ENCODE measurements around the gene DPY19L1. TPM values are rescaled to one million over a fixed set of nuclear protein-coding genes. Genes with fewer than 3 reads are reported as not detected.
"Not testable (repeated sequence)": the region's sequence is repeated elsewhere in the genome, so short reads cannot be mapped to it uniquely, and the experiment has no call there.

The DPY19L1 gene
- total RNA-seq (2014; rRNA removed; shearing (Covaris generic)): 92.8 and 132 TPM in 2 replicates
- 107 and 135 TPM in 2 replicates for polyA plus RNA-seq (2015; cell fraction: cytosol; rRNA removed)
- polyA plus RNA-seq (2015; cell fraction: nucleus; rRNA removed): 56.1 and 56.9 TPM in 2 replicates

DNA sequence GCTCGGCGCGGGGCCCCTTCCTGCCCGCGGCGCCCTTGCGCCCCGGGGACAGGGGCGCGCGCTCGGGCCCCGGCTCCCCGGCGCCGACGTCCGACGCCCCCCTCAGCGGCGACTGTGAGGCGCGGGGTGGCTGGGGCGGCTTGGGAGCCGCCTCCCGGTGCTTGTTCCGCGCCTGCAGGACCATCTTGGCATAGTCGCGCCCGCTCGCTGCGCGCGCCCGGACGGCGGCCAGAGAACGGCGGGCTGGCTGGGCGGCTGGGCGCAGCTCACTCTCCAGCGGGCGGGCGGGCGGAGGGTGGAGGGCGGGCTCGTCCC lies at the start of gene DPY19L1:
Gene DPY19L1, minus strand, starts transcription at position 275 of the 315 bp plus-strand sequence. Its CDS starts 91 bp downstream, at position 184.
- no peak for DNase-seq (ENCODE audit: low read depth, low spot score)
- in situ Hi-C loops (cut with HindIII; ENCODE audit: low pct_unique_long_range_greater_than_20kb, low sequenced_read_pairs): no loop called here

DNA sequence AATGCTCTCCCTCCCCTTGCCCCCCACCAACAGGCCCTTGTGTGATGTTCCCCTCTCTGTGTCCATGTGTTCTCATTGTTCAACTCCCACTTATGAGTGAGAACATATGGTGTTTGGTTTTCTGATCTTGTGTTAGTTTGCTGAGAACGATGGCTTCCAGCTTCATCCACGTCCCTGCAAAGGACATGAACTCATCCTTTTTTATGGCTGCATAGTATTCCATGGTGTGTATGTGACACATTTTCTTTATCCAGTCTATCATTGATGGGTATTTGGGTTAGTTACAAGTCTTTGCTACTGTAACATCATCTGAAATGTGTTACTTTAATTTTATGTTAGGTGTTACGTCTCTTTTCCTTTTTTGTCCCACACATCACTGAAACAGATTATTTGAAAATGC lies 42.2 kb upstream of the DPY19L1 start:
- DNase-seq (ENCODE audit: low read depth, low spot score); in situ Hi-C loops (cut with HindIII; ENCODE audit: low pct_unique_long_range_greater_than_20kb, low sequenced_read_pairs): not testable (repeated sequence)

DNA sequence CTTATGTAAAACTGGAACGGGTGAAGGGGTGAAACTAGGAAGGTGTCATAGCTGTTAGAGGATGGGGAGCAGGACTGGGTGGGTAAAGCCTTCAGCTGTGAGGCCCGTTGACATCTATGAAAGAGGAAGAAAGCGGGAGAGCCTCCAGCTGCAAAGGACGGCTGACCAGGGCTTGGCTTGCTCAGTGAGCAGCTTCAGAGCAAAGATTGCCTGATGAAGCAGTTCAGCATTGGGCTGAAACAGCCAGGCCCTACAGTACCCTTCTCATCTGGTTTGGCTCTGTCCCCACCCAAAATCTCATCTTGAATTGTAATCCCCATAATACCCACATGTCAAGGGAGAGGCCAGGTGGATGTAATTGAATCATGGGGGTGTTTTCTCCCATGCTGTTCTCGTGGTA lies 36.7 kb upstream of the DPY19L1 start:
- in situ Hi-C loops (cut with HindIII; ENCODE audit: low pct_unique_long_range_greater_than_20kb, low sequenced_read_pairs); DNase-seq (ENCODE audit: low read depth, low spot score): not testable (repeated sequence)

DNA sequence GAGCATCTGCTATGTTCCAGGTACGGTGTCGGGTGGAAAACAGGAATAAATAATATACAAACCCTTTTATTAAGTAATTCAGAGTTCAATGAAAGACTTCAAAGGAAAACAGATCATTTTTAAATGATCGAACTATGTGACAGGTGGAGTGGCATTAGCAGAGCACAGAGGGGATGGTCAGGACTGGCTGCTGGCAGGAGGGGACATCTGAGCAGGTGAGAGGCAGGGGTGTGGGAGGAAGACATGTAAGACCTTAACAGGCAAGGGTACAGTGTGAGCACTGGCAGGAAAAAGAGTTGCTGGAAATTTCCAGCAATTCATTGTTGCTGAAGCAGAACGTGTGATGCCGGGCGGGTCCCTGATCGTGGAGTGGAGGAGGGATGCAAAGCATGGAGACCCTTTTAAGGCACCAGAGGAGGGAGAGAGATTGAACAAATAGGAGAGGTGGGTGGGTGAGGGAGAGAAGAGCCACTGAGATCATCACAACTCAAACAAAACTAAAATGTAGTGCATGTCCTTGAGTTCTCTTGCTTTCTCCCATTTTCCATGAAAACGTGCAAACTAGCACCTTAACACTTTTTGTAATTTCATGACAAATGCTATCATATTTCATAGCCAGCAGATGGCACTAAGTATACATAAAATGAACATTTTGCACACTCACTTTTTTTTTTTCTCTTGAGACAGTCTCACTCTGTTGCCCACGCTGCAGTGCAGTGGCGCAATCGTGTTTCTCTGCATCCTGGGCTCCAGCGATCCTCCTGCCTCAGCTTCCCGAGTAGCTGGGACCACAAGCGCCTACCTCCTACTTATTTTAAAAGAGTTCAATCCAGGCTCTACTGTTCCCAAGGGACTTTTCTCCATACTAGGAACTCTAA lies 35.9 kb upstream of the DPY19L1 start:
- in situ Hi-C loops (cut with HindIII; ENCODE audit: low pct_unique_long_range_greater_than_20kb, low sequenced_read_pairs): not testable (repeated sequence)
- DNase-seq (ENCODE audit: low read depth, low spot score): peak; percentile 69

DNA sequence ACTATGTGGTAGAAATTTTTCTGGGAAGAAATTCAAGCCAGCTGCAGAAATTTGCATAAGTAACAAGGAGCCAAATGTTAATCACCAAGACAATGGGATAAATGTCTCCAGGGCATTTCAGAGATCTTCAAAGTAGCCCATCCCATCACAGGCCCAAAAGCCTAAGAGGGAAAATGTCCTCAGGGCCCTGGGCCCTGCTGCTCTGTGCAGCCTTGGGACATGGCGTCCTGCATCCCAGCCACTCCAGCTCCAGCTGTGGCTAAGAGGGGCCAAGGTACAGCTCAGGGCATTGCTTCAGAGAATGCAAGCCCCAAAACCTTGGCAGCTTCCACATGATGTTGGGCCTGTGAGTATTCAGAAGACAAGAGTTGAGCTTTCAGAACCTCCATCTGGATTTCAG lies 31.8 kb upstream of the DPY19L1 start:
- in situ Hi-C loops (cut with HindIII; ENCODE audit: low pct_unique_long_range_greater_than_20kb, low sequenced_read_pairs): not testable (repeated sequence)

DNA sequence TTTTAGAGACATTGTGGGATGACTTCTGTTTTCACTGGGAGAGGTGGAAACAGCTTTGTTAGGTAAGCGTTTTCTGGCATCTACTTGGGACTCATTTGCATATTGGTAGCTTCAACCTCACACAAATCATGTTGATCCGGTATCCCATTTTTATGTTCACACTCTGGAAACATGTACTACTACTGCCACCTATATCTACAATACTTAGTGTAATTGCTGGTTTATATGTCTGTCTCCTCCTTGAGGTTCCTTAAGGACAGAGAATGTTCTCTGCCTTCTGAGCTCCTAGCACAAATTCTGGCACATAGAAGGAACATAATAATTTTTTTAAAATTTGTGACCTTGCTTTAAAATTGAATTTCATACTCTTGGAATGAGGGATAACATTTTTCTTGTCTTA lies 28.1 kb upstream of the DPY19L1 start:
- in situ Hi-C loops (cut with HindIII; ENCODE audit: low pct_unique_long_range_greater_than_20kb, low sequenced_read_pairs): not testable (repeated sequence)
- DNase-seq (ENCODE audit: low read depth, low spot score): peak; percentile 26

More for the DNA sequence above, 31.8 kb upstream of the DPY19L1 start:
- DNase-seq (ENCODE audit: low read depth, low spot score): not testable (repeated sequence)

DNA sequence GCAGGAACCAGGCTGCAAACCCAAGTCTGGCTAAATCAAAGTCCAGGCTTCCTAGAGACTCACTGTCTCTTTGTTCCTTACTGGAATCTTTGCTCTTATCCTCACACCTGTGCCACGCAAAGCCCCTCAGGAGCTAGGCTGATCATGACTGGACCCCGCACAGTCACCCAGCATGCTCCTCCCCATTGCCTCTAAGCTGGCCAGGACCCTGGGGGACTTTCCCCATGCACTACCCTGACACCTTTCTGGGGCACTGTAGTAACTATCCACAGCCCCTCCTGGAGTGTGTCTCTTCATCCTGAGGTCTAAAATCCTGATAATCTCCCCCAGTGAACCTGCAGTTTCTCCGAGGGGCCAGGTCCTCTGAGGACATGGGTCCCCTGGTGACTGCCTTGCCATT lies 21.3 kb upstream of the DPY19L1 start:
- in situ Hi-C loops (cut with HindIII; ENCODE audit: low pct_unique_long_range_greater_than_20kb, low sequenced_read_pairs); DNase-seq (ENCODE audit: low read depth, low spot score): not testable (repeated sequence)

DNA sequence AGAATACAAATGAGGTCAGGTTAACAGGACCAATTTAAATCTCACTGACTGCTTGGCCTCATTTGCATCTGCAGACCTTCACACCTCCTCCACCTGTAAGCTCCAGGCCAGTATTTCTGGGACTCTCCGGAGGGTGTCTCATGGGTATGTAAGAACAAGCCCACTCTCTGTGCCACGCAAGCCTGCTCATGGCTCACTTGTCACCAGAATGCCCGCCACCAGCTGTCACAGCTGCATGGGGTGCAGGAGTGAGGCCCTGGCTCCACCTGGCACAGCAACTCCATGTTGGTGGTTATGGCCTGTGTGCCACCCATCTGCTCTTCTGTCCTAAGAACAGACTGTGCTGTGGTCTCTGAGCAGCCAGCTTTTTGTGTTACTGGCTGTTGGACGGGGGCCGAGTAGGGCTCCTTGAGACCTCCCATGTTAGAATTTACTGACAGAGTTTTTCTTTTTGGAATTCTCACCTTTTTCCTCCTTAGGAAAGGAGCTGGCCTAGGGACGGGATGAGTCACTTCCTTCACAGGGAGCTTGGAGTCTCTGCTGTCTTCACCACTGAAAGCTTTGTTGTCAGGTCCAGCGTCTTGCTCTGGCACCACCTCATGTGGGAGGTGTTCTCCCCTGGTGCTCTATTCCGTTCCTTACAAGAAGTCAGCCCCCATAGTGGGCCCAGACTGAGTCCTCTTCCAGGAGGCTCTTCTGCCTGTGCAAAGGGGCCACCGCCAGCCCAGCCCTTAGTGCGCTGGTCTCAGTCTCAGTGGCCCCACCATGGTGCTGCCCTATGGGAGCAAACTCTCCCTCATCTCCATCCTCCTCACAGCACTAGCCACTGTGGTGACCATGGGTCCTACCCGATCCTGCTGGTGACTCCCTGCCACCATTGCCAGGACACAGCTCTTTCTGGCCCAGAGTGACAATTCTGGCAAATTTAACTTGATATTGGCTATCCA lies 20.5 kb upstream of the DPY19L1 start:
- DNase-seq (ENCODE audit: low read depth, low spot score); in situ Hi-C loops (cut with HindIII; ENCODE audit: low pct_unique_long_range_greater_than_20kb, low sequenced_read_pairs): not testable (repeated sequence)

DNA sequence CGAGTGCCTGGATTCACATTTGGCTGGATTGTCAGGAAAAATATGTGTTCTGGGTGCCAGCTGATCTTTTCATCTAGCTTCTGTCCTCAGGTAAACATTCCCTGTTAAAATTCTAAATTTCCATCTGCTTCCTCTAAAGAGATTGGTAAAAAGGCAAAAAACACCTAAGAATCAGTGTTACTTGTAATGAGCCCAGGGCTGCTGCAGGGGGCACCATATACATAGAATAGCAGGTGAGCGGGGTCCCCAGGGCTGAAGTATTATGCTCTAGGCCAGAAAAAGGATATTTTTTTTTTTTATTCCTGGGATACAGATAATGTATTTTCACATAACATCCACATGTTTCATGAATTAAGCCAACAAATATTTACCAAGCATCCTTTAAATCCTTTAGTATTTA lies 18.4 kb upstream of the DPY19L1 start:
- in situ Hi-C loops (cut with HindIII; ENCODE audit: low pct_unique_long_range_greater_than_20kb, low sequenced_read_pairs): not testable (repeated sequence)
- DNase-seq (ENCODE audit: low read depth, low spot score): peak; percentile 39

DNA sequence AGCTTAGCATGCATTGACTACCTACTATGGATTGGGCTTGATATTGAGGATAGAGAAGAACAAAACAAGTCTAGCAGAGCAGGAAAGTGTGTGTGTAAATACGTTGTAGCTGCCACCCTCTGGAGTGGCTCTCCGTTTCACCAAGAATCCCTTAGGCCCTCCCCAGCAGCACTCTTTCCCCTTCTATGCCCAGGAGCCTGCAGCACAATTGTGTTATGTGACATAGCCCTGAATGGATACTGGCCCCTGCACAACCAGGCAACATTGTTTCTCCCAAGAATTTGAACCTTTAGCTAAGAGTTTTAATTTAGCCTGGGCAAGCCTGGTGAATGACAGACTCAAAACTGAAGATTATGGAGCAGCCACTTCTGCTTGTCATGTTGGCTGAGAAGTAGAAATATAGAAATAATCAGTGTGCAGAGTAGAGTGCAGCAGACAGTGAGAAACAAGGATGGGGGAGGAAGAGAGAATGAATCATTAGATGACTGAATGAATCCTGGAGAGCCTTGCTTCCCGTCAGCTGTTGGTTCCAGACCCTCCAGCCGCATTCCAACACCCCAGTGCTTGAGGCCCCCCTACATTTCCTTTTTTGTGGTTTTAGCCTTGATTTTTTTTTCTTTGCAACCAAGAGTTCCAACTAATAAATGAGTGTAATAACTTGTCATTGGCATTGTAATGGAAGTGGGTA lies 16.3 kb upstream of the DPY19L1 start:
- in situ Hi-C loops (cut with HindIII; ENCODE audit: low pct_unique_long_range_greater_than_20kb, low sequenced_read_pairs); DNase-seq (ENCODE audit: low read depth, low spot score): not testable (repeated sequence)

DNA sequence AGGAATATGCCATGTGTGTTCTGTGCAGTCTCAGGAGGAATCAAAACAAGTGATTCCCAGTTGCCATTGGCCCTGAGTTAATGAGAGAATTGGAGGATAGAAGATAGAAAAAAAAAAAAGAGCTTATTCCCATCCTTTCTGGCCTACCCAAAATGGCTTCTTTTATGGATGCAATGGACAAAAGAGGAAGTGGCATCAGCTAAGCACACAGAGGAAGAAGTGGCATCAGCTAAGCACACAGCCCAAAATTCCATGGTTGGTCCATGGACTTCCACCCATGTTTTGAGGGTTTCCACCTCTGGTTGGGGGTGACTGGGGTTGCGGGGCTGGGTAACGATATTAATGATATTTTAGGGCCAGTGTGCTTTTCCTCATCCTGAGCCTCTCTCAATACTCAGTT lies 11.1 kb upstream of the DPY19L1 start:
- DNase-seq (ENCODE audit: low read depth, low spot score); in situ Hi-C loops (cut with HindIII; ENCODE audit: low pct_unique_long_range_greater_than_20kb, low sequenced_read_pairs): not testable (repeated sequence)

DNA sequence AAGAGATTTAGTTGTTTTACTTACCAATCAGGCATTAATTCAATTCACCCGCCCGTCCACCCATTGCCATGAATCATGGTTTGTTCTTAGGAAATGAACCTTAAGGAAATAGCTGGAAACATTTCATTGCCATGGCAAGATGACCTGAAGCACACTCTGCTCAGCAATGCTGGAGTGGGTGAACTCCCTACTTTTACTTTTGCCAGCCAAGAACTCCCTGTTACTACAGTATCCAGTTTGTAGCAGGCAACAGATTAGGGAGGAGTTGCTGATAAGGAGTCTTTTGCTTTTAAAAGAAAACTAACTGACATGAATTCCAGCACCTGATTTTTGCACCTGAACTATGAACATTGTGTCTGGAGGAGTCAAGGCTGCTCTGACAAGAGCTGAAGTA lies 10.6 kb upstream of the DPY19L1 start:
- DNase-seq (ENCODE audit: low read depth, low spot score); in situ Hi-C loops (cut with HindIII; ENCODE audit: low pct_unique_long_range_greater_than_20kb, low sequenced_read_pairs): not testable (repeated sequence)

DNA sequence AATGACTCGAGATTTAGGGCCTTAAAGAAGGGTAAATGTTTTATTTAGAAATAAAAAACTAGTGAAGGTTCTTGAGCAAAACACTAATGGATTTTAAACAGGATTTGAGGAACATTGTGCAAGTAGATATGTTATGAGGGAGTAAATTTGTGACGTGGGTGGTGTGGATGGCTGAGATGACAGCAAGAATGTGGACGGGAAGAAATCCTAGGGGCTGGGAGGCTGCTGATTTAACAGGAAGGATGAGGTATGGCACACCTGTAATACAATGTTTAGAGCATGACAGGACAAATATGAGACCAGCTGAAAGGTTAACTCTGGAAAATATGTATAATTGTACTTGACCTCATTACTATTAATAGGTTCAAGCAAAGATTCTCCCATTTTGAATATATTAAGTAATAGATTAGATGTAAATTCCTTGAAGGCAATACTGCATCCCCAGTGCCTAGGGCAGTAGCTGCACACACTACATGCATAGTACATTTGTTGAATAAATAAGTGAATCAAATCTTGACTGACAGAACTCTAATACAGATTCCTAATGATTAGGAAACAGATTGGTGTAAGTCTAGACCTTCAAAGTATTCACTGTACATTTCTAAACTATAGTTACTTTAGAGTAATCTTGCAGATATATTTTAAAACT lies 10.1 kb upstream of the DPY19L1 start:
- in situ Hi-C loops (cut with HindIII; ENCODE audit: low pct_unique_long_range_greater_than_20kb, low sequenced_read_pairs); DNase-seq (ENCODE audit: low read depth, low spot score): not testable (repeated sequence)

DNA sequence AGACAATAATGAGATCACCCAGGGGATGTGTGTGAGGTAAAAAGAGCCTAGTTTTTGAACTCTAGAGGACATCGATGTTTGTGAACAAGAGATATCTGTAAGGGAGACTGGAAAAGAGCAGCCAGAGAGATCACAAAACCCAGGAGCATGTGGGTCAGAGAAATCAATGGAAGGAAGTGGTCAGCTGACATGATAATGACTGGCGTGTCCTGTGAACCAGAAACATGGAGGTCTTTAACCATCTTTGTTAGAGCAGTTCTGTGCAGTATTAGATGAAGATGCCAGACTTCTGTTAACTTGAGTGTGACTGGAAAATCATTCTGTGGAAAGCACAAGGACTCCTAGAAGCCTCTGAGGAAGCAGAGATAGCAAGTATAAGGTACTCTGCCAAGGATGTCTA lies 6.0 kb upstream of the DPY19L1 start:
- DNase-seq (ENCODE audit: low read depth, low spot score); in situ Hi-C loops (cut with HindIII; ENCODE audit: low pct_unique_long_range_greater_than_20kb, low sequenced_read_pairs): not testable (repeated sequence)

DNA sequence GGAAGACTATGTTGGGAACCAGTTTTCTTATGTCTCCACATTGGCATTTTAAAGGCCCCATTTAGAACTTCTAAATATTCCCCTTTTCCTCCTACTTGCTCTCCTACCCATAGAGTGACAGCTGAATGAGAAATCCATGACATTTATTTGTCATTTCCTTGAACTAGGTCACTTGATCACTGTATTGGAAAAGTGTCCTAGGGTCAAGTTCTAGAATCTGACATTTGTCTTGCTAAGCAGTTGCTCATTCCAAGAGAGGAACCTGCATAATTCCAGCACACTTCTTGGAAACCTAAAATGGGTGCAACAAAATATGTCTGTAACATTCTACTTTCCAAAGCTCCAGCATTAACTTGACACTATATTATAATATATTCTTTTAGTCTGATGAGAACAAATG lies 3.6 kb upstream of the DPY19L1 start:
- in situ Hi-C loops (cut with HindIII; ENCODE audit: low pct_unique_long_range_greater_than_20kb, low sequenced_read_pairs): no loop called here
- DNase-seq (ENCODE audit: low read depth, low spot score): no peak

DNA sequence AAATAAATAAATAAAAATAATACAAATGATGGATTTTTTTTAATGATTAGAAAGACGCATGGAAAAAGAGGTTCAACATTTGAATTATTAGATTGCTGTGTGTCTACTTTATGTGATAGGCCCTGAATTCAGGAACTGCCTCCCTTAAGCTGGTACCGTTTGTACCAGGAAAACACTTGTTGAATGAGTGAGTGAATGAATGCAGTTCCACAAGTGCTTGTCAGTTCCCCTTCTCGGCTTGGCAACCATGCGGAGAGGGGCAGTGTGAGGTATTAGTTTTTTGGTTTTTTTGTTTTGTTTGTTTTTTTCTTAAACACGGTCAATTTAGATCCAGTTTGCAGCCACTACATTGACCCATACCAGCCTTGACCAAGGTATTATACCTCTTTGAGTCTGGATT lies 2.1 kb upstream of the DPY19L1 start:
- in situ Hi-C loops (cut with HindIII; ENCODE audit: low pct_unique_long_range_greater_than_20kb, low sequenced_read_pairs): no loop called here
- DNase-seq (ENCODE audit: low read depth, low spot score): no peak

DNA sequence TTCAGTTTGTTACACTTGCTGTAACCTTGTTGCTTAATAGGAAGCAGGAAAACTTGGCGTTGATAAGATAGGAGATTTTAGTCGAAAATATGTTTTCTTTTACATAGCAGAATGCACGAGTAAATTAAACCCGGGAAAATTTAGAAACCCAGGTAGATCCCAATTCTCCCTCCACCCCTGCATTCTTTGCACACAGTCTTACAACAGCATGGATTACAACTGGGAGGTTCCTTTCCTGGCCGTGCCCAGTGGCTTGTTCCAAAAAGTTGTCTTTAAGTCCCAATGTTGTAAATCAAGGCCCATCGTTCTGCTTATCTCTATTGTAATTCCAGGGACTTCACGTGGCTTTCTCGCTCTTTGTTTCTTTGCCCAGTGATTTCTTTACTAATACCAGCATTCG lies 1.1 kb upstream of the DPY19L1 start:
- in situ Hi-C loops (cut with HindIII; ENCODE audit: low pct_unique_long_range_greater_than_20kb, low sequenced_read_pairs): no loop called here
- no peak for DNase-seq (ENCODE audit: low read depth, low spot score)
